GM18858 (cell line): ENCODE results near the gene COPS4.
A peak's percentile ranks its signal among the peaks of the same experiment; 100 is the strongest.

ENCODE experiments used
- ATAC-seq: cut with Tn5 transposase; IDR thresholded peaks from one replicate; pipeline ENCODE4 v1.9.1; 2021; ENCODE audit not compliant: unreplicated experiment

COPS4 gene

DNA sequence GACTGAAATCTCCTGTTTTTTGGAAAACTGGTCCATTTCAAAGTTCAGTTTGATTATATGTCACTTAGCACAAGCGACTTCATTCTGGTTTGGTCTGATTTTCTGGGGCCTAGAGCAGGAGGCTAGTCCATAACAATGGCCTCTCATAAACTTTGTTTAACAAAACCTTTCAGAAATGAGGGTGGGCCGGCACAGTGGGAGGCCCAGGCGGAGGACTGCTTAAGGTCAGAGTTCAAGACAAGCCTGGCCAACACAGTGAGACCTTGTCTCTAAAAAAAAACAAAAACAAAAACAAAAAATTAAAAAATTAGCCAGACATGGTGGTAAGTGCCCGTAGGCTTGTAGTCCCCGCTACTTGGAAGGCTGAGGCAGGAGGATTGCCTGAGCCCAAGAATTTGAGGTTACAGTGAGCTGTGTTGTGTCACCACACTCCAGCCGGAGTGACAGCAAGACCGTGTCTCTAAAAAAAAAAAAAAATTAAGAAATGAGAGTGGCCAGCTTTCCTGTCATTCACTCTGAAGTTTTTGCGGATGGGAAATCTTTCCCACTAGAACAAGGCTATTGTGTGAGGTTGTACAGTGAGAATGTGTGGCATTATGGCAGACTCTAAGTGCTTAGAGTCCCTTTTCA lies 80.8 kb downstream of the COPS4 start:
- no peak for ATAC-seq

DNA sequence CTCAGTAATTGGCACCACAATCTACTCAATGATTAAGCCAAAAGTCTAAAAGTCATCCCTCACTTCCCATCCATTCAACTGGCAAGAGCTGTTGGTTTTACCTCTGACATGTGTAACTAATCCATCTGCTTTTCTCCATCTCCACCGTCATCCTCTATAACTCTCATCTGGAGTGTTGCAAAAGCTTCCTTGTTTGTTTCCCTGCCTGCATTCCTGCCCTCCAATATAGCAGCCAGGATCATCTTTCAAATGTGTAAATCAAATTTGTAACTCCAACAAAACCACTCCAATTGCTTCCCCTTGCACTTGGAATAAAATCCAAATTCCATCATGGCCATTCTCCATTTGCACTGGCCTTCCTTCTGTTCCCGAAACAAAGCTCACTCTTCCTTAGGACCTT lies 83.9 kb downstream of the COPS4 start:
- no peak for ATAC-seq

DNA sequence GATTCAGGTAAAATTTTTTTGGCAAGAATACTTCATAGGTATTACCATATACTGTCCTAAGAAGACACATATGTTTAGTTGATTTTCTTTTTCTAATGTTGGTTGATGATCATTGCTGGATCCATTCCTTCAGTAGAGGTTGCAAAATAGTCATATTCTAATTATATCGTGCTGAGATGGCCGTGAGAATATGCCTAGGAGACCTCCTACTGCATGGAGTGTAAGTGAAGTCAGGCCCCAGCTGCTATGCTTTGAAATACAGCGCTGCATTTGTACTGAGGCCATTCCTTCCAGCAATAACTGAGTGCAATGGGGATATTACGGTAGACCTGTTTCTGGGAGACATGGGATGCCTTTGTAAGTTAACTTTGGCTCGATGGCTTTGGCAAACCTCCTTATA lies 86.3 kb downstream of the COPS4 start:
- no peak for ATAC-seq

DNA sequence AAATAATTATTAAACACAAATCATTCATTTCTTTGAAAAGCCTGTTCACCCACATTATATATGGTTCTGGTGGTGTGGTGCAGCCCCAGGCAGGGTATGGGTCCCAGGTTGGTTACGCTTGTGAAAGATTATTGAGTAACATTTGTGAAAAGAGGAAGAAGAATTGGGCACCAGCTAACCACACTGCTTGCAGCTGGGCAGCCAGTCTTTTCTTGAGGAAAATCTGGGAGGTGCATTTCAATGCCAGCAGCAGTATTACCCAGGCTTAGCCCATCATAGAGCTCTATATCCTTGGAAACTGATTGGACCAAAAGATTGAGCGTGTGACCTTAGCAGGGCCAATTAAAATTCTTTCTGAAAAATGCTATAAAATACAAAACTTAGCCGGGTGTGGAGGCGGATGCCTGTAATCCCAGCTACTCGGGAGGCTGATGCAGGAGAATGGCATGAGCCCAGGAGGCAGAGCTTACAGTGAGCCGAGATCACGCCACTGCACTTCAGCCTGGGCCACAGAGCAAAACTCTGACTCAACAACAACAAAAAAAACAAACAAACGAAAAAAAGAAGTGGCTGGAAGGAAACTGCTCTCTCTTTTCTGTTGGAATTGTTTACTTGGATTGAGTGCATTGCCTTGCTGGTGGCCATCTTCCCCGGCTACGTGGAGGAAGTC lies 89.3 kb downstream of the COPS4 start:
- peak; percentile 57 for ATAC-seq
